Testis (tissue), 3 donors: ENCODE results near the gene RFTN2. TPM values are rescaled to one million over a fixed set of nuclear protein-coding genes. Genes with fewer than 3 reads are reported as not detected.
"Not testable (repeated sequence)": the region's sequence is repeated elsewhere in the genome, so short reads cannot be mapped to it uniquely, and the experiment has no call there.

Experiments
- DNase-seq: peaks from one replicate; pipeline ENCODE4 v3.0.0-alpha.2; 2019
- H3K27ac ChIP-seq, 2 donors: fragments of 200-600 bp; sonication (generic); one replicate each; pipeline ENCODE4 v1.5.1; 2019
- H3K27me3 ChIP-seq: fragments of 200-600 bp; sonication (generic); one replicate; pipeline ENCODE4 v1.5.1; 2019
- H3K36me3 ChIP-seq: fragments of 200-600 bp; sonication (generic); one replicate; pipeline ENCODE4 v1.5.1; 2017; ENCODE audit warnings: low read depth; ENCODE audit errors: missing control alignments
- H3K4me1 ChIP-seq: fragments of 200-600 bp; sonication (generic); one replicate; pipeline ENCODE4 v1.5.1; 2019
- H3K4me3 ChIP-seq, 2 donors: fragments of 200-600 bp; sonication (generic); one replicate each; pipeline ENCODE4 v1.5.1; 2017 to 2019
- H3K9me3 ChIP-seq: fragments of 200-600 bp; sonication (generic); one replicate; pipeline ENCODE4 v1.5.1; 2017
- POLR2A ChIP-seq: fragments of 450-650 bp; IDR thresholded peaks from one replicate; pipeline ENCODE4 v1.6.1; 2017; ENCODE audit warnings: antibody characterized with exemption, mild to moderate bottlenecking, moderate library complexity
- WGBS, 2 donors: methylation state at CpG; one replicate each; pipeline ENCODE4 v1.1.5; 2018; 5-methylcytosine and 5-hydroxymethylcytosine counted together
- intact Hi-C: fragments of 100-400 bp; cut with DNase I; formaldehyde crosslinking; loops from one replicate; pipeline ENCODE4 v1.15.1; 2023; ENCODE audit warnings: low total_unique reads
- polyA plus RNA-seq: library from polyadenylated mRNA; stranded (reverse); fragments of 350-450 nt; fragmentation: Illumina TruSeq; extraction: RNeasy Lipid Tissue Mini Kit (QIAGEN cat#74804); gene quantifications from one replicate; pipeline ENCODE4 v1.2.3, GENCODE V29; 2014; ENCODE audit warnings: low read depth, low replicate concordance; ENCODE audit not compliant: insufficient read depth
- total RNA-seq, 2 donors: library from RNA; depleted of rRNA; stranded (reverse); fragments of >200 nt; gene quantifications; one replicate each; pipeline ENCODE4 v1.2.3, GENCODE V29; 2016
- TF ChIP-seq, protein P1 (sequence below), 3 experiments: fragments of 450-650 bp in 2 of 3; fragments of 200-600 bp in 1 of 3; sonication (generic) in 1 of 3; IDR thresholded peaks; one replicate each; pipeline ENCODE4 v1.5.1; 2016 to 2019; ENCODE audit warnings: antibody characterized with exemption in 3 of 3, mild to moderate bottlenecking in 2 of 3, moderate library complexity in 1 of 3

The RFTN2 gene
- total and polyA plus RNA-seq, 3 donors from 2014 or later: 16.1 to 25.0 (median 19.8) TPM

DNA sequence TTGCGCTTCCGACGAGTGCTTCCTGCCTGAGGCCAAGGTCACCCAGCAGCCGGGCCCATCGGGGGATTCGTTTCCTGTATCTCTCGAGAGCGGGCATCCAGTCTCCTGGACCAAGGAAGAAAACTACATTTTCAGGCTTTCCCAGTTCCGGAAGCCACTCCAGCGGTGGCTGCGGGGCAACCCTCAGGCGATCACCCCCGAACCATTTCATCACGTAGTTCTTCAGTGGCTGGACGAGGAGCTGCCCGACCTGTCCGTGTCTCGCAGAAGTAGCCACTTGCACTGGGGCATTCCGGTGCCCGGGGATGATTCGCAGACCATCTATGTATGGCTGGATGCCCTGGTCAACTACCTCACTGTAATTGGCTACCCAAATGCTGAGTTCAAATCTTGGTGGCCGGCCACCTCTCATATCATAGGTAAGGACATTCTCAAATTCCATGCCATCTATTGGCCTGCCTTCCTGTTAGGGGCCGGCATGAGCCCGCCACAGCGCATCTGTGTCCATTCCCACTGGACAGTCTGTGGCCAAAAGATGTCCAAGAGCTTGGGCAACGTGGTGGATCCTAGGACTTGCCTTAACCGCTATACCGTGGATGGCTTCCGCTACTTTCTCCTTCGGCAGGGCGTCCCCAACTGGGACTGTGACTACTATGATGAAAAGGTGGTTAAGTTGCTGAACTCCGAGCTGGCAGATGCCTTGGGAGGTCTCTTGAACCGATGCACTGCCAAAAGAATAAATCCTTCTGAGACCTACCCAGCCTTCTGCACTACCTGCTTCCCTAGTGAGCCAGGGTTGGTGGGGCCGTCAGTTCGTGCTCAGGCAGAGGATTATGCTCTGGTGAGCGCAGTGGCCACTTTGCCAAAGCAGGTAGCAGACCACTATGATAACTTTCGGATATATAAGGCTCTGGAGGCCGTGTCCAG is 30.8 kb upstream of the RFTN2 start:
- TF ChIP-seq POLR2A: no peak
- TF ChIP-seq, protein P1, sequence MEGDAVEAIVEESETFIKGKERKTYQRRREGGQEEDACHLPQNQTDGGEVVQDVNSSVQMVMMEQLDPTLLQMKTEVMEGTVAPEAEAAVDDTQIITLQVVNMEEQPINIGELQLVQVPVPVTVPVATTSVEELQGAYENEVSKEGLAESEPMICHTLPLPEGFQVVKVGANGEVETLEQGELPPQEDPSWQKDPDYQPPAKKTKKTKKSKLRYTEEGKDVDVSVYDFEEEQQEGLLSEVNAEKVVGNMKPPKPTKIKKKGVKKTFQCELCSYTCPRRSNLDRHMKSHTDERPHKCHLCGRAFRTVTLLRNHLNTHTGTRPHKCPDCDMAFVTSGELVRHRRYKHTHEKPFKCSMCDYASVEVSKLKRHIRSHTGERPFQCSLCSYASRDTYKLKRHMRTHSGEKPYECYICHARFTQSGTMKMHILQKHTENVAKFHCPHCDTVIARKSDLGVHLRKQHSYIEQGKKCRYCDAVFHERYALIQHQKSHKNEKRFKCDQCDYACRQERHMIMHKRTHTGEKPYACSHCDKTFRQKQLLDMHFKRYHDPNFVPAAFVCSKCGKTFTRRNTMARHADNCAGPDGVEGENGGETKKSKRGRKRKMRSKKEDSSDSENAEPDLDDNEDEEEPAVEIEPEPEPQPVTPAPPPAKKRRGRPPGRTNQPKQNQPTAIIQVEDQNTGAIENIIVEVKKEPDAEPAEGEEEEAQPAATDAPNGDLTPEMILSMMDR (IDR thresholded peaks at IDR 0.05): no peak
- Histone ChIP-seq H3K27ac (no peak overlapping the region), H3K27me3 (no peaks in the 10 kb centered on the region), H3K36me3 (no peaks in the 10 kb centered on the region), H3K4me1 (peaks cover 19% of the 10 kb centered on the region), H3K4me3 (peak overlapping the region; percentile 80 to 86), H3K9me3 (no peaks in the 10 kb centered on the region)
- 13 to 15% methylated on average over 17 to 38 of the region's 38 CpGs for WGBS, 2 donors
- intact Hi-C loops: no loop called here
- no peak for DNase-seq

DNA sequence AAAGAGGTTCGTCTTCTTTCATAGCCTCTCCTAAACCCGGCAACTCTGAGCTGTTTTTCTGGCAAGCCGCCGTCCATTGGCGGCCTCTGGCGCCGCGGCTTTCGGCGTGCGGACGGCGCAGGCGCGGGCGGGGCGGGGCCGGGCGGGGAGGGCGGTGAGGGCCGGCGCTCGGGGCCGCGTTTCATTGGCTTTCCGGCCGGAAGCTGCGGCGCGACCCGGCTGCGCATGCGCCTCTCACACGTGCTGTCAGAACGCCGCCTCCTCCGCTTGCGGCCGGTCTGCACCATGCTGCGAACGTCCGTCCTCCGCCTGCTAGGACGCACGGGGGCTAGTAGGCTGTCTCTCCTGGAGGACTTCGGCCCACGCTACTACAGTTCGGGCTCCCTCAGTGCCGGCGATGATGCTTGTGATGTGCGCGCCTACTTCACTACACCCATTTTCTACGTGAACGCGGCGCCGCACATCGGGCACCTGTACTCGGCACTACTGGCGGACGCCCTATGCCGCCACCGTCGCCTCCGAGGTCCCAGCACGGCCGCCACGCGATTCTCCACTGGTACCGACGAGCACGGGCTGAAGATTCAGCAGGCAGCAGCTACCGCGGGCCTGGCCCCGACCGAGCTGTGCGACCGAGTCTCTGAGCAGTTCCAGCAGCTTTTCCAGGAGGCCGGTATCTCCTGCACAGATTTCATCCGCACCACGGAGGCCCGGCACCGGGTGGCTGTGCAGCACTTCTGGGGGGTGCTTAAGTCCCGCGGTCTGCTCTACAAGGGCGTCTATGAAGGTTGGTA is 29.9 kb upstream of the RFTN2 start, which contains the start of gene MARS2:
Gene MARS2, plus strand, starts transcription at position 249 of the 791 bp plus-strand sequence. Its CDS starts 37 bp downstream, at position 286.
- Histone ChIP-seq H3K4me1 (peaks cover 19% of the 10 kb centered on the region), H3K9me3 (no peaks in the 10 kb centered on the region), H3K27ac (peak within 1 kb of the TSS; percentile 80 to 83), H3K4me3 (peak within 1 kb of the TSS; percentile 80 to 86), H3K36me3 (no peaks in the 10 kb centered on the region), H3K27me3 (no peaks in the 10 kb centered on the region)
- DNase-seq: peak; percentile 92
- no peak for TF ChIP-seq POLR2A
- TF ChIP-seq, protein P1 (IDR thresholded peaks at IDR 0.05): no peak
- WGBS, 2 donors: 0 to 4% methylated on average over 10 to 73 of the region's 86 CpGs
- intact Hi-C loops: no loop called here

DNA sequence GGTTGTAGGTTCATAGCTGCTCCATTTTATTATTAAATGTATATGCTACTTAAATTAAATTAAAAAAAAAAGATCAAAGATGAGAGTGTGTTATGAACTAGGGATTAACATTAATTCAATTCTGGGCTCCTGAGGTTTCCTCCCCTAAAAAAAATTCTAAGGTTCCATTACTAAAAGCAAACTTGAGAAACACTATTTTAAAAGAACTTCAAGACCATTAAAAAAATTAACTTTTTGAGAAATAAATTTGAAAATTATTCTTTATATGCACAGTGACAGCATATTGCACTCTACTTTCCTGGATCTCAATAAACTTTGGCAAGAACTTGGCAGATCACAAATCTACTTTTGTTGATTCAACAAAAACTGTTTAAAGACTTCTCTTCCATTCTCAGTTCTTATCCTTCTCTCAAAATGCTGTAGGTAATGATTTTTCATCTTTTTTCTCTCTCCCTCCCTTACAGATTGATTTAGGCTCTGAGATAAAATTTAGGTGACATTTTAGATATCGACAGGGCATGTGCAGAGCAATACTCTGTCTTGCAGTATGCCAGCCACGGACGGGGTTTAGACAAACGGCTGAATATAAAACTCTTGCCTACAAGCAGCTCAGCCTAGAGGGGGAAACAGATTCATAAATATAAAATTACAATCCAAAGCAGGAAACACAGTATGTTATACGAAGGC is 29.2 kb upstream of the RFTN2 start:
- H3K36me3 ChIP-seq: no peaks in the 10 kb centered on the region
- WGBS, 2 donors: 0% methylated on average over 5 of the region's 5 CpGs
- intact Hi-C loops: no loop called here

DNA sequence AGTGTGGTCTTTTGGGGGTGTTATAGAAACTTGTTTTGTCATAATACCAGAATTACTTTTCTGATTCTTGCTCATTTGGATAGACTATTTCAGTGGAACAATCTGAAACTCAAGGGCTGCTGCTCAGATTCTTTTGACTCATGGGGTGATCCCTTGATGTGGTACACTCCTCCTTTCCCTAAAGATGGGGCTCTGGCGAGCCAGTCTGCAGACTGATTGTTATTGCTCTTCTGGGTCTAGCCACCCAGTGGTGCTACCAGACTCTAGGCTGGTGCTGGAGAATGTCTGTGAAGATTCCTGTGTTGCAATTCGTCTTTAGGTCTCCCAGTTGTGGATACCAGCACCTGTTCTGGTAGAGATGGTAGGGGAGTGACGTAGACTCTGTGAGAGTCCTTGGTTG is 25.6 kb upstream of the RFTN2 start:
- Histone ChIP-seq H3K9me3 (no peaks in the 10 kb centered on the region), H3K4me1 (no peaks in the 10 kb centered on the region), H3K27ac (no peak overlapping the region), H3K27me3 (no peaks in the 10 kb centered on the region), H3K36me3 (no peaks in the 10 kb centered on the region), H3K4me3 (no peak overlapping the region)
- TF ChIP-seq POLR2A: no peak
- TF ChIP-seq, protein P1 (IDR thresholded peaks at IDR 0.05): no peak
- intact Hi-C loops: no loop called here
- WGBS, 2 donors: 76 to 90% methylated on average over 3 of the region's 3 CpGs
- no peak for DNase-seq

More for the DNA sequence above, 29.2 kb upstream of the RFTN2 start:
- Histone ChIP-seq H3K27ac (peak overlapping the region; percentile 80 to 83), H3K4me3 (peak overlapping the region; percentile 80 to 86), H3K9me3 (no peaks in the 10 kb centered on the region), H3K4me1 (peaks cover 19% of the 10 kb centered on the region), H3K27me3 (no peaks in the 10 kb centered on the region)
- TF ChIP-seq POLR2A: no peak
- TF ChIP-seq, protein P1 (IDR thresholded peaks at IDR 0.05): no peak
- no peak for DNase-seq

DNA sequence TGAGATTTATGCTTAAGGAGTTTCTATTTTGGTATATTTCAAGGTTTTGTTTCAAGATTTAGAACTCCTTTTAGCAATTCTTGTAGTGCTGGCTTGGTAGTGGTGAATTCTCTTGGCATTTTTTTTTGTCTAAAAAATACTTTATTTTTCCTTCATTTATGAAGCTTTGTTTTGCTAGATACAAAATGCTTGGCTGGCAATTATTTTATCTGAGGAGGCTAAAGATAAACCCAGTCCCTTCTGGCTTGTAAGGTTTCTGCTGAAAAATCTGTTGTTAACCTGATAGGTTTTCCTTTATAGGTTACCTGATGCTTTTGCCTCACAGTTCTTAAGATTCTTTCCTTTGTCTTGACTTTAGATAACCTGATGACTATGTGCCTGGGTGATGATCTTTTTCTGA is 24.3 kb upstream of the RFTN2 start:
- intact Hi-C loops, H3K36me3 ChIP-seq, H3K9me3 ChIP-seq, DNase-seq, H3K27me3 ChIP-seq, H3K4me3 ChIP-seq, H3K4me1 ChIP-seq, H3K27ac ChIP-seq: not testable (repeated sequence)

DNA sequence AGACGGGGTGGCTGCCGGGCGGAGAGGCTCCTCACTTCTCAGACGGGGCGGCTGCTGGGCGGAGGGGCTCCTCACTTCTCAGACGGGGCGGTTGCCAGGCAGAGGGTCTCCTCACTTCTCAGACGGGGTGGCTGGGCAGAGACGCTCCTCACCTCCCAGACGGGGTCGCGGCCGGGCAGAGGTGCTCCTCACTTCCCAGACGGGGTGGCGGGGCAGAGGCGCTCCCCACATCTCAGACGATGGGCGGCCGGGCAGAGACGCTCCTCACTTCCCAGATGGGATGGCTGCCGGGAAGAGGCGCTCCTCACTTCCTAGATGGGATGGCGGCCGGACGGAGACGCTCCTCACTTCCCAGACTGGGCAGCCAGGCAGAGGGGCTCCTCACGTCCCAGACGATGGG is 21.2 kb upstream of the RFTN2 start:
- H3K4me1 ChIP-seq, intact Hi-C loops, H3K27ac ChIP-seq, H3K36me3 ChIP-seq, H3K27me3 ChIP-seq, H3K4me3 ChIP-seq, H3K9me3 ChIP-seq, DNase-seq: not testable (repeated sequence)
- WGBS, 2 donors: 94 to 99% methylated on average over 7 to 19 of the region's 29 CpGs

DNA sequence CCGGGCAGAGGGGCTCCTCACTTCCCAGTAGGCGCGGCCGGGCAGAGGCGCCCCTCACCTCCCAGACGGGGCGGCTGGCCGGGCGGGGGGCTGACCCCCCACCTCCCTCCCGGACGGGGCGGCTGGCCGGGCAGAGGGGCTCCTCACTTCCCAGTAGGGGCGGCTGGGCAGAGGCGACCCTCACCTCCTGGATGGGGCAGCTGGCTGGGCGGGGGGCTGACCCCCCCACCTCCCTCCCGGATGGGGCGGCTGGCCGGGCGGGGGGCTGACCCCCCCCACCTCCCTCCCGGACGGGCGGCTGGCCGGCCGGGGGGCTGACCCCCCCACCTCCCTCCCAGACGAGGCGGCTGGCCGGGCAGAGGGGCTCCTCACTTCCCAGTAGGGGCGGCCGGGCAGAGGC is 20.6 kb upstream of the RFTN2 start:
- H3K36me3 ChIP-seq, DNase-seq, H3K27ac ChIP-seq, H3K27me3 ChIP-seq, intact Hi-C loops, H3K4me1 ChIP-seq, H3K4me3 ChIP-seq, H3K9me3 ChIP-seq: not testable (repeated sequence)
- WGBS, 2 donors: 86 to 100% methylated on average over 1 of the region's 30 CpGs
